Measurements from ENCODE around the gene CCDC9B. TPM values are rescaled to one million over a fixed set of nuclear protein-coding genes. Genes with fewer than 3 reads are reported as not detected.

The CCDC9B gene
- polyA plus RNA-seq, 2 of the 4 experiments (the other 2 are of a cell fraction) = 1.9 to 23.4 TPM

DNA sequence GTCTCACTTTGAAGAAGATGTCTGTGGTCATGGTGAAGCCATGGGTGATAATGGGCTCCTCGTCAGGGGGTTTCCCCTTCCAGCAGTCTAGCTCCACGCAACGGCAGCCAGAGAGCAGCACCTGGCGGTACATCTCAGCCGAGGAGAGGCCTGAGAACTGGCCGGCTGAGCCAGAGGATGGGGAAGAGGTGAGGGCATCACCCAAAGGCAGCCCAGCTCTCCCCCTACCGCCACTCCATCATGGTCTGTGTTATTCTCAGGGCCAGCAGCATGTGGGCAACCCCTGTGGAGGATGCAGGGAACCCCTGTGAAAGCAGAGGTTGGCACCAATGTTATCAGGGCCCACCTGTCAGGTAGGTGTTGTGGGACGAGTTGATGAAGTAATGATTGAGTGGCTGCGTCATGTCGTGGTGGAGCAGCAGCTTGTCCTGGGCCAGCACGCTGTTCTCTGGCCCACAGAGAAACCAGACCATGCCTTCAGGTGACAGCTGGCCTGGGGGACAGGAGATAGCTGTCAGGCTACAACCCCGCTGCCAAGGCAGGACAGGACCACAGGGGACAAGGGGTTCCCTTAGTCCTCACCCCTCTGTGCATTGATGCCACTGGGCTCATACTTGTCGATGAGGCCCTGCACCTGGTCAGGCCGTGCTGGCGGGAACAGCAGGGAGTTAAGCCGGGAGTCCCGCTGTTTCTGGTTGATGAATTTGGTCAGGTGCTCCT is 42.4 kb downstream of the CCDC9B start:
- ATAC-seq = no peak
- CTCF ChIA-PET = interaction anchor here (0.7 to 1.4 kb wide), 5 partner anchors 10 to 81 kb away, joined by 3 to 6 read pairs (median 4); partner anchors contain the start of genes ANKRD63 and PLCB2
- Histone ChIP-seq H3K4me3 (no peak overlapping the region), H3K4me1 (no peaks in the 10 kb centered on the region), H3K27ac (no peak overlapping the region), H3K9me3 (peaks cover 6% of the 10 kb centered on the region; the same call in 2 of the 3 replicates), H3K4me2 (no peak overlapping the region)
- WGBS (ENCODE audit: missing lambda C conversion rate) = 72% methylated on average over 14 of the region's 17 CpGs
- FAIRE-seq = no peak
- DNase-seq (ENCODE audit: low read depth in 1 of 2, low spot score in 1 of 2) = no peak
- no peak for TF ChIP-seq RCOR1 (IDR thresholded peaks at IDR 0.05; ENCODE audit: low read depth, low read length)
- TF ChIP-seq FOXS1 (CRISPR knock-in tag; IDR thresholded peaks at IDR 0.05) = no peak
- TF ChIP-seq RNF2 (IDR thresholded peaks at IDR 0.05; ENCODE audit: borderline replicate concordance, low read depth) = no peak
- no peak for TF ChIP-seq TFCP2L1 (CRISPR knock-in tag; IDR thresholded peaks at IDR 0.05)
- no peak for TF ChIP-seq ZNF302 (CRISPR knock-in tag; IDR thresholded peaks at IDR 0.05)
- POLR2A ChIA-PET = no interaction called here

DNA sequence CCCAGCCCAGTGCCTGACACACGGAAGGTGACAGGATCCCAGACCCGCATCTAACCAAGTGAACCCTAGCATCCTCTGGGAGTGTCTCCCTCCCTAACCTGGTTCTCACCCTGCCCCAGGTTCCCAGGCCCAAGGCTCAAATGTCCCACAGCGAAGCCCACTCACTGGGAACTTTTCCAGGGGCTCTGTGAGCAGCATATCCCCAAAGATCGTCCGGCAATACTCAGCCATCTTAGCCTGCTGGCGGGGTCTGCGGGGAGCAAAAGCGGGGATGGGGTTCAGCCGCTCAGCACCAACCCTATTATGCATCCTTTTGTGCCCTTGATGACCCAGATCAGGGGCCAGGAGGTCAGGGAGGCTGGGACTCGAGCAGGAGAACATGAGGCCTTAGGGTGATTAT is 43.4 kb downstream of the CCDC9B start:
- ChIA-PET POLR2A (no interaction called here), CTCF (interaction anchor here (1.0 to 1.5 kb wide), 5 partner anchors 12 to 23 kb away, joined by 3 to 7 read pairs (median 3); partner anchors contain the start of gene ANKRD63)
- Histone ChIP-seq H3K4me1 (no peaks in the 10 kb centered on the region), H3K4me2 (no peak overlapping the region), H3K27ac (no peak overlapping the region), H3K4me3 (no peak overlapping the region), H3K9me3 (peaks cover 6% of the 10 kb centered on the region; the same call in 2 of the 3 replicates)
- whole genome bisulfite sequencing (ENCODE audit: missing lambda C conversion rate) = 67% methylated on average over 9 of the region's 10 CpGs
- TF ChIP-seq HOXB5 (CRISPR knock-in tag; IDR thresholded peaks at IDR 0.05) (no peak), FOSB (CRISPR knock-in tag; IDR thresholded peaks at IDR 0.05) (no peak), CEBPB (IDR thresholded peaks at IDR 0.05) (no peak), MAFK (IDR thresholded peaks at IDR 0.05; ENCODE audit: partially characterized antibody) (no peak), POLR2AphosphoS2 (conservative IDR thresholded peaks at IDR 0.05; ENCODE audit: low read length) (no peak), ZFP36 (IDR thresholded peaks at IDR 0.05; ENCODE audit: borderline replicate concordance, partially characterized antibody) (no peak), CHD4 (IDR thresholded peaks at IDR 0.05; ENCODE audit: borderline replicate concordance) (no peak), TP53 (CRISPR knock-in tag; IDR thresholded peaks at IDR 0.05) (no peak), RFX5 (IDR thresholded peaks at IDR 0.05) (no peak), BHLHE40 (IDR thresholded peaks at IDR 0.05; ENCODE audit: low read depth, low read length) (no peak), EP300 (IDR thresholded peaks at IDR 0.05) (no peak), RARB (CRISPR knock-in tag; IDR thresholded peaks at IDR 0.05) (no peak), SREBF2 (IDR thresholded peaks at IDR 0.05) (no peak), EHF (CRISPR knock-in tag; IDR thresholded peaks at IDR 0.05) (no peak), ESRRA (IDR thresholded peaks at IDR 0.05; ENCODE audit: borderline replicate concordance, low read length) (no peak), NR3C1 (IDR thresholded peaks at IDR 0.05) (no peak)
- TF ChIP-seq, protein P1, sequence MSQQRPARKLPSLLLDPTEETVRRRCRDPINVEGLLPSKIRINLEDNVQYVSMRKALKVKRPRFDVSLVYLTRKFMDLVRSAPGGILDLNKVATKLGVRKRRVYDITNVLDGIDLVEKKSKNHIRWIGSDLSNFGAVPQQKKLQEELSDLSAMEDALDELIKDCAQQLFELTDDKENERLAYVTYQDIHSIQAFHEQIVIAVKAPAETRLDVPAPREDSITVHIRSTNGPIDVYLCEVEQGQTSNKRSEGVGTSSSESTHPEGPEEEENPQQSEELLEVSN (IDR thresholded peaks at IDR 0.05; ENCODE audit: borderline replicate concordance, low read depth) = no peak
- TF ChIP-seq, protein P2, sequence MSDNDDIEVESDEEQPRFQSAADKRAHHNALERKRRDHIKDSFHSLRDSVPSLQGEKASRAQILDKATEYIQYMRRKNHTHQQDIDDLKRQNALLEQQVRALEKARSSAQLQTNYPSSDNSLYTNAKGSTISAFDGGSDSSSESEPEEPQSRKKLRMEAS (IDR thresholded peaks at IDR 0.05) = no peak
- TF ChIP-seq, protein P3, sequence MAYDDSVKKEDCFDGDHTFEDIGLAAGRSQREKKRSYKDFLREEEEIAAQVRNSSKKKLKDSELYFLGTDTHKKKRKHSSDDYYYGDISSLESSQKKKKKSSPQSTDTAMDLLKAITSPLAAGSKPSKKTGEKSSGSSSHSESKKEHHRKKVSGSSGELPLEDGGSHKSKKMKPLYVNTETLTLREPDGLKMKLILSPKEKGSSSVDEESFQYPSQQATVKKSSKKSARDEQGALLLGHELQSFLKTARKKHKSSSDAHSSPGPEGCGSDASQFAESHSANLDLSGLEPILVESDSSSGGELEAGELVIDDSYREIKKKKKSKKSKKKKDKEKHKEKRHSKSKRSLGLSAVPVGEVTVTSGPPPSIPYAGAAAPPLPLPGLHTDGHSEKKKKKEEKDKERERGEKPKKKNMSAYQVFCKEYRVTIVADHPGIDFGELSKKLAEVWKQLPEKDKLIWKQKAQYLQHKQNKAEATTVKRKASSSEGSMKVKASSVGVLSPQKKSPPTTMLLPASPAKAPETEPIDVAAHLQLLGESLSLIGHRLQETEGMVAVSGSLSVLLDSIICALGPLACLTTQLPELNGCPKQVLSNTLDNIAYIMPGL (CRISPR knock-in tag; IDR thresholded peaks at IDR 0.05; ENCODE audit: borderline replicate concordance) = no peak
- ATAC-seq (no peak), DNase-seq (ENCODE audit: low read depth in 1 of 2, low spot score in 1 of 2) (no peak), FAIRE-seq (no peak)
